Measurements from ENCODE around the gene JPT1.
"Not testable (repeated sequence)": the region's sequence is repeated elsewhere in the genome, so short reads cannot be mapped to it uniquely, and the experiment has no call there.

The JPT1 gene, protein sequence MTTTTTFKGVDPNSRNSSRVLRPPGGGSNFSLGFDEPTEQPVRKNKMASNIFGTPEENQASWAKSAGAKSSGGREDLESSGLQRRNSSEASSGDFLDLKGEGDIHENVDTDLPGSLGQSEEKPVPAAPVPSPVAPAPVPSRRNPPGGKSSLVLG

GRCh38 chr17:75154195-75155106, at the start of gene JPT1:
JPT1 (minus strand) TSS chr17:75154512; CDS start chr17:75154397, 115 bp downstream.
- DNase-seq = peak; percentile 99

DNA sequence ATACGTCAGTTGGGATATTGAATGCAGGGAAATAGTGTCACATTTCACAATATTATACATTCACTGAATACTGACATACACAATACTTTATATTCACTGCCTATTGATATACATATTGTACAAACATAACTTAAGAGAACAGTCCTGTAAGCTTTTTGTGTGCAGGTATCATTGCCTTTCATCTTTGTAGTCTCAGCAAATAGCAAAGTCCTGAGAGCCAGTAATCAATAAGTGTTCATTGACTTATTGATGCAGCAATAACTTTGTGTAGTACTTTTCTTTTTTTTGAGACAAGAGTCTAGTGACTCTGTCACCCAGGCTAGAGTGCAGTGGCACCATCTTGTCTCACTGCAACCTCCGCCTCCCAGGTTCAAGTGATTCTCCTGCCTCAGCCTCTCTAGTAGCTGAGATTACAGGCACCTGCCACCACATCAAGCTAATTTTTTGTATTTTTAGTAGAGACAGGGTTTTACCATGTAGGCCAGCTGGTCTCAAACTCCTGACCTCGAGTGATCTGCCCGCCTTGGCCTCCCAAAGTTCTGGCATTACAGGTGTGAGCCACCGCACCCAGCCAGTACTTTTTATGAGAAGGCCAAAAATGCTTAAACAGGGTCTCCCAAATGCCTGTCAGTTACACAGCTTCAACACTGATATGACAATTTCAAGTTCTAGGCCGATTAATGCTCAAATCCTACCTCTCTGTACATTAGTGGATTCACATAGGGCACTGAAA, 45.7 kb upstream of the JPT1 start:
- no peak for DNase-seq

DNA sequence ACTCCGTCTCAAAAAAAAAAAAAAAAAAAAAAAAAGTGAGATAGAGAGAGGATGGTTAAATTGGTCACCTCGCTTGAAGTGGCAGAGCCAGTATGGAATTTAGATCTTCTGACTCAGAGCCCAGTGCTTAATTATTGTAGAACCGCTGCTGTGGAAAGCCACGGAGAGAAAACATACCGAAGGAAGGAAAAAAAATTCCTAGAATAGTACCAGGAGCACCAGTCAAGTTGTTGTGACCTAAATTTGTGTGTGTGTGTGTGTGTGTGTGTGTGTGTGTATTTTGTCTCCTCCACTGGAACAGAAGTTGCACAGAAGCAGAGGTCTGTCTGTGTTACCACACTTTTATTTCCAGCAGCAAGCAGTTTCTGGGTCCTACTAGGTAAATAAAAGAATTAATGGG, 40.6 kb upstream of the JPT1 start:
- no peak for DNase-seq

GRCh38 chr17:75191584-75191983, 37.3 kb upstream of the JPT1 start:
- DNase-seq = no peak

DNA sequence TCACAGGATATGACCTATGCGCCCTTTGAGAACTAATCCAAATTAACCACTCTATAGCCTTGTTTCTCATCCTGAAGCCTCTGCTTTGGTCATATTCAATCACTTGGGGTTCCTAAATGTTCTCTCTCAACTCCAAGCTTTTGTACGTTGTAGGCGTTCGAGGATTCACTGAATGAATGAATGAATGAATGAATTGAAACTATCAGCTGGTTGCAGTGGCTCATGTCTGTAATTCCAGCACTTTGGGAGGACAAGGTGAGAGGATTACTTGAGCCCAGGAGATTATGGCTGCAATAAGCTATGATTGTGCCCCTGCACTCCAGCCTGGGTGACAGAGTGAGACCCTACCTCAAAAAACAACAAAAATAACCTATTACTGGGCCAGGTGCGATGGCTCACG, 34.3 kb upstream of the JPT1 start:
- DNase-seq = no peak

DNA sequence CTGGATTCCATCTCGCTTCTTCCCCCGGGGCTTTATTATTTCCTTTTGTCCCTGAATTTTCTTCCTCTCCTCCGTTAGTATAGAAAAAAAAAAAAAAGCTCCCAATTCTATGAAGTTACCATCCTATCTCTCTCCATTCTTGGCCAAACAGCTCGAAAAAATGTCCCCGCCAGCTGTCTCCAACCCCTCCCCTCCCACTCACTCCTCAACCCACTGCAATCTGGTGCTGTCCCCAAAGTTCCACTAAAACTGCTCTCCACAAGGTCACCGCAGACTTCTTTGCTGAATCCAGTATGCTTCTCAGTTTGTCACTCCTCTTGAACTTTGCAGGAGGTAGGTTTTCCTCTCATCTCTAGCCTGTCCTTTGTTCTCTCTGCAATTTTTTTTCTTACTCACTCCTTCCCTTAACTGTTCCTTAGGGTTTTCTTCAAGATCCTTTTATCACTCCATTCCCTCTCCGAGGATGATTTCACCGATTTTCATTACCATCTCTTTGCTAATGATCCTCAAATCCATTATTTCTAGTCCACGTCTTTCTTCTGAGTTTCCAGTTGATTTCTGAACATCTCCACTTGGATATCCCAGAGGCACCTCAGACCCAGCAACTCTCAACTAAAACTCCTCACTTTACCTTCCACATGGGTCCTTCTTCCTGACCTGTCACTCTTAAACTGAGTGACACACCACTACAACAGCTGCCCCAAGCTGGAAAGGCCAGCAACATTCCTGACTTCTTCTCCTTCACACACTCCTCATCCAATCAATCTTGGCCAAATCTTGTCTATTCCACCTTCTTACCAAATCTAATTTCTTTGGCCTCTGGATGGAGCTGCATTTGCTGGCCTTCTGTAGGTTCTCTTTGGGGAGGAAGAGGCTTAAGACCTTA, 29.9 kb upstream of the JPT1 start:
- DNase-seq = no peak

DNA sequence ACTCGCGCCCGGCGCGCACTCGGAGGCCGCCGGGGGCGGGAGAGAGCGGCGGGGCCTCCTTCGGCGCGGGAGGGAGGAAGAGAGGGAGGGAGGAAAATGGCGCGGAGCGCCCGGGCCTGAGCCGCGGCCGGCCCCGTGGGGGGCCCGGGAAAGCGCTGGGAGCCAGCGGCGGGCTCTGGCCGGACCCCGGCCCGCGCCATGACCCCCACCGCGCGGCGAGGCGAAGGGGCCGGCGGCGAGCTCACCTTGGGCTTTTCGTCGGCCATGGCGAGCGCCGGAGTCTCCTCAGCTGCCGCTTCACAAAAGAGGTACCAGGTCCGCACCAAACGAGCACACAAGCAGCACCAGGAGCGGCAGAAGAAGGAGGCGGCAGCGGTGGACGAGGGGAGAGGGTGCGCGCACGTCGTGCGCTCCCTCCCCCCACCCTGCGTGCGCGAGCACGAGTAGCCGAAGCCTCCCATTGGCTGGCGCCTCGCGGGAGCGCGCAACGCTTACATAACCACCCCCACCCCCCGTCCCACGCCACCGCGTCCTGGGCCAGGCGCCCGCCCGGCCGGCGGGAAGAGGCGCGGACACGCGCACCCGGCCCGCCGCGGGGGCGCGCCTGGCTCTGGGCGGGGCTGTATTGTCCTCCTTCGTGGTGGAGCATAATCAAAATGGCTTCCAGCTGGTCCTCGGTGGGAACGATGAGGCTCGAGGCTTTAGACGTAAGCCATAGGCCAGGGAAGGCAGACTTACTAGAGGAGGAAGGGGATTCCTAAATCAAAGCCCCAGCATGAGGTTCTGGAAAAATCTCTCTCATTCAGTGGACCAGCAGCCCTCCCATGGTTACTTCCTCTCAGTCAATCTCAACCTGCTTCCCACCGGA, 28.5 kb upstream of the JPT1 start, which contains the start of gene SUMO2:
Gene SUMO2, minus strand, starts transcription at position 391 of the 868 bp plus-strand sequence. Its CDS starts 125 bp downstream, at position 266.
- DNase-seq = peak; percentile 89

DNA sequence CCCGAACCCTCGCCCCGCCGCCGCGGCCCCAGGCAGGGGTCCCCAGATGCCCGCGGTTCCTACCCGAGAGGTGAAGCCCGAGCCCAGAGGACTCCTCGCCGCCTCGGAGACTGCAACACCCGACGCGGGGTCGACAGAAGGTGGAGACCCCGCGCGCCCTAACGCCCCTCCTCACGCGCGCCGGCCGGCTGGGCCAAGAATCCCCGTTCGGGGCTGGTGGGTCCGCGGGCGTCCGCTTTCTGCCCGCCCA, 27.9 kb upstream of the JPT1 start:
- no peak for DNase-seq

DNA sequence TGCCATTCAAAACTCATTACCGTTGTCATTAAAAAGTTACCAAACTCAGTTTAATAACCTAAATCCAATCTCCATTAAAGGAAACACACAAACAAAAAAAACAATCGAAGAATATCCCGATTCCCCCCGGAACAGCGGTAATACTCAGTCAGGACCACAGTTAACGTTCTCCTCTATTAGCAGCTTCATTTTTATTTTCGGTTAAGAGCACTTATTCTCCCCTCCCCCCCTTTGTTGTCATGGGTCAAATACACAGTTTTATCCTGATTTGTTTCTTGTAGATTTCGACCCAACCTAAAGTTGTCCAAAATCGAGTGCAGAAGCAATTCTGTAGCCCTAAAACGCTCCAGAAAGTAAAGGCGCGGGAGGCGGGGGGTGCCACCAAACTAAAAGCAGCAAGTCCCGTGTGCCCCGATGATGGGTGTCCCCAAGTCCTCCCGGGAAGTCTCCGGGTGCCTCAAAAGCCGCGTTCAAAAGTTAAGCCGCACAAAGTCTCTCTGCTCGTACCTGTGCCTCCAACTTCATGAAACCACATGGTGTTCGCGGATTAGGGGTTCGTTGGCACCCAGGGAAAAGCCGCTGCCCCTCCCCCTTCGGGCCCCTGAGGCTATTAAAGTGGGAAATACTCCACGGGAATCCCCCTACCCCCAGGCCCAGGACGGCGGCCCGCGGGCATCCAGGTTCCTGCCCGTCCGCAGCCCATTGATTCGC, 27.5 kb upstream of the JPT1 start:
- DNase-seq = no peak

GRCh38 chr17:75181110-75181509, 26.8 kb upstream of the JPT1 start:
- no peak for DNase-seq

DNA sequence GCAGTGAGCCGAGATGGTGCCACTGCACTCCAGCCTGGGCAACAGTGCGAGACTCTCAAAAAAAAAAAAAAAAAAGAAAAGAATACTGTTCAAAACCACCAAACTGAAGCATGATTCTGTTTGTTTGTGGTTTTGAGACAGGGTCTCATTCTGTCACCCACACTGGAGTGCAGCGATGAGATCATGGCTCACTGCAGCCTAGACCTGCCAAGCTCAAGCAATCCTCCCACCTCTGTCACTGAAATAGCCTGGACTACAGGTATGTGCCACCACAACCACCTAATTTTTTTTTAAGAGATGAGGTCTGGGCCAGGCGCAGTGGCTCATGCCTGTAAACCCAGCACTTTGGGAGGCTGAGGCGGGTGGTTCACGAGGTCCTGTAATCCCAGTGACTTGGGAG, 24.1 kb upstream of the JPT1 start:
- no peak for DNase-seq

- no peak for DNase-seq
Measured at GRCh38 chr17:75176625-75177024, 22.3 kb upstream of the JPT1 start.

GRCh38 chr17:75174996-75175395, 20.7 kb upstream of the JPT1 start:
- no peak for DNase-seq

GRCh38 chr17:75173526-75173925, 19.2 kb upstream of the JPT1 start:
- no peak for DNase-seq

DNA sequence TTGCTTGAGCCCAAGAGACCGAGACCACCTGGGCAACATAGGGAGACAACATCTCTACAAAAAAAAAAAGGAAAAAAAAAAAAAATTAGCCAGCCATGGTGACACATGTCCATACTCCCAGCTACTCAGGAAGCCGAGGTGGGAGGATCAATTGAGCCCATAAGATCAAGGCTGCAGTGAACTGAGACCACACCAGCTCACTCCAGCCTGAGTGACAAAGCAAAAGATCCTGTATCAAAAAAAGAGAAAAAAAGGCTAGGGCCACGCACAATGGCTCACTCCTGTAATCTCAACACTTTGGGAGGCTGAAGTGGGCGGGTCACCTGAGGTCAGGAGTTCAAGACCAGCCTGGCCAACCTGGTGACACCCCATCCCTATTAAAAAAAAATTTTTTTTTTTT, 14.7 kb upstream of the JPT1 start:
- DNase-seq = no peak

- DNase-seq = not testable (repeated sequence)
Measured at GRCh38 chr17:75164606-75165005, 10.3 kb upstream of the JPT1 start.

GRCh38 chr17:75163074-75163473, 8.8 kb upstream of the JPT1 start:
- DNase-seq = no peak

DNA sequence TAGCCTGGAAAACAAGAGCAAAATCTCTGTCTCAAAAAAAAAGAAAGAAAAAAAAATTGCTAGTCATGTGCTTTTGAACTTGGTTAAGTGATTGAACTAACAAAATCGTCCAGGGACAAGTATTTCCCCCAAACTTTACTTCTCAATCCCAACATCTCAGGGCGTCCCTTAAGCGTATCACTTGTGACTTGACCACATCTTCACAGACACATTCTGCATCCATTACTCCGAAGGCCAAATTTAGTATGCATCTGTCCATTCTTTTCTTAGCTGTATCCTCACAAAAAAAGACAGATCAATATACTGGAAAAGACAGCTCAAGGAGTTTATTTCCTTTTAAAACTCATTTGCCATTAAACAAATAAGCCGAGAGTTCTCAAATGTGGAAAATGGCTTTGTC, 5.9 kb upstream of the JPT1 start:
- DNase-seq = no peak

- DNase-seq = no peak
Measured at GRCh38 chr17:75159196-75160031, 5.1 kb upstream of the JPT1 start.

DNA sequence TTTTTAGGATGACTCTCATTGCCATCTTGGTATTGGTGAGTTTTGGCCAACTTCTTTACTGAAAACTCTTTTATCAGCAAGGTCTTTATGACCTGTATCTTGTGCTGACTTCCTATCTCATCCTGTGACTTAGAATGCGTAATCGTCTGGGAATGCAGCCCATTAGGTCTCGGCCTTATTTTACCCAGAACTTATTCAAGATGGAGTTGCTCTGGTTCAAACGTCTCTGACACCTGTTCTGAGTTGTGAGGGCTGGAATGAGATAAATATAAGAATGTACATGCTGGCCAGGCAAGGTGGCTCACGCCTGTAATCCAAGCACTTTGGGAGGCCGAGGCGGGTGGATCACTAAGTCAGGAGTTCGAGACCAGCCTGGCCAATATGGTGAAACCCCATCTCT, 4.2 kb upstream of the JPT1 start:
- DNase-seq = not testable (repeated sequence)

Measured in NCI-H1048 (cell line).